ENCODE measurements around the gene DPY19L1. TPM values are rescaled to one million over a fixed set of nuclear protein-coding genes. Genes with fewer than 3 reads are reported as not detected.
"Not testable (repeated sequence)": the region's sequence is repeated elsewhere in the genome, so short reads cannot be mapped to it uniquely, and the experiment has no call there.

The DPY19L1 gene
- total RNA-seq, 1 experiment from 2014 or later: 71.7 TPM

DNA sequence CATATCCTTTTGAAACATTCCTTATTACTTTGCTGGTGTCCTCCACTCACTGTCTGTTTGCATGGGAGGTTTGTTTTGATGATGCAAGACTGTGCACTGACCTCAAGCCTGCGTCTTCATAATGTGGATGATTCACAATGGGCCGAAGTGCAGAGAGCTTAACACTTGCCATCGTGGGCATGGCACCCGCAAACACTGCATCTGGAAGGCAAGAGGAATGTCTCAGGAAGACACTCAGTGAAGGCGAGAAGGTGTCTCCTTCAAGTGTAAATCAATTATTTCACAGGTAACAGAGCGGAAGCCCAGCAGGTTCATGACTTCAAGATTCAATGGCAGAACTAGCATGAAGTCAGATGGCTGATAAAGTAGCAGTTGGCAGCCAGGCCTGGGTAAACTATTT lies 98.1 kb downstream of the DPY19L1 start:
- ChIA-PET POLR2A (no interaction called here), CTCF (no interaction called here)
- ATAC-seq: no peak

DNA sequence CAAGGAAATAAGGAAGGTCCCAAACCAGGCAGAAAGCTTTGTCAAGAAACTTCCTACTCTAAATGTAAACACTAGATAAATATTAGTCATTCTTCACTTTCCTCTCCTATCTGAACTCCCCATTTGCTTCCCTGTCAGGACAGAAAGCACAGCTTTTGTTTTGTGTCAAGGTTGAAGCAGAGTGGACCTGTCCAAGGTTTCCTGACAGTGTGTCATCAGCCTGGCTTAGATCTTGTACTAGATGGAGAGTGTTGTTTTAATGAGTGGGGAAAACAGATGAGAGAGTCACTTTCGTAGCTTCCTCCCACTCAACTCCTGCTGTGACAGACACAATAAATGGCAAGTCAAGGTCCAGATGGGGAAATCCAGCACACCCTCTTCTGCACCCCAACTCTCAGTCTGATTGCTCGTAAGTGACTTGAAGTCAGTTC lies 101.5 kb downstream of the DPY19L1 start:
- H3K36me3 ChIP-seq (ENCODE audit: control insufficient read depth in 1 of 2, insufficient read depth in 2 of 2, low read length in 2 of 2); H3K79me2 ChIP-seq (ENCODE audit: insufficient read depth, low read length); H2AFZ ChIP-seq (ENCODE audit: low read depth, low read length, poor library complexity, severe bottlenecking); CTCF ChIA-PET; H3K4me2 ChIP-seq (ENCODE audit: low read length); H4K20me1 ChIP-seq (ENCODE audit: insufficient read depth); intact Hi-C loops (cut with micrococcal nuclease); H3K27me3 ChIP-seq (ENCODE audit: insufficient read depth, low read length); H3K9ac ChIP-seq (ENCODE audit: low read length); H3K4me3 ChIP-seq (replicated peaks in 1 of 2; ENCODE audit: low read depth in 1 of 2, low read length in 2 of 2); DNase-seq (ENCODE audit: low read depth, low spot score); POLR2A ChIA-PET; H3K9me3 ChIP-seq (ENCODE audit: control insufficient read depth in 1 of 2, insufficient read depth in 1 of 2, low read depth in 1 of 2, low read length in 2 of 2); H3K27ac ChIP-seq (ENCODE audit: low read depth, low read length); RAD21 ChIA-PET (ENCODE audit: low non-redundant PET in 1 of 2, low total read pairs in 2 of 2, uncharacterized antibody in 2 of 2, unreplicated experiment in 2 of 2); ATAC-seq; H3K4me1 ChIP-seq (ENCODE audit: control insufficient read depth in 1 of 2, insufficient read depth in 2 of 2, low read length in 2 of 2); BruUV-seq (replicated peaks); H3K9me2 ChIP-seq (ENCODE audit: insufficient read depth): not testable (repeated sequence)

More for the DNA sequence above, 98.1 kb downstream of the DPY19L1 start:
- H3K27me3 ChIP-seq (ENCODE audit: insufficient read depth, low read length): no peaks in the 10 kb centered on the region
- no peak overlapping the region for H3K27ac ChIP-seq (ENCODE audit: low read depth, low read length)
- no peak overlapping the region for H3K9ac ChIP-seq (ENCODE audit: low read length)
- no peaks in the 10 kb centered on the region for H3K9me2 ChIP-seq (ENCODE audit: insufficient read depth)
- no peaks in the 10 kb centered on the region for H3K79me2 ChIP-seq (ENCODE audit: insufficient read depth, low read length)
- no peak for DNase-seq (ENCODE audit: low read depth, low spot score)
- intact Hi-C loops (cut with micrococcal nuclease): no loop called here
- H3K4me1 ChIP-seq (ENCODE audit: control insufficient read depth in 1 of 2, insufficient read depth in 2 of 2, low read length in 2 of 2): no peaks in the 10 kb centered on the region
- no peak overlapping the region for H3K4me2 ChIP-seq (ENCODE audit: low read length)
- no peaks in the 10 kb centered on the region for H4K20me1 ChIP-seq (ENCODE audit: insufficient read depth)
- TF ChIP-seq TCF7L2 (IDR thresholded peaks at IDR 0.05; ENCODE audit: borderline replicate concordance, extremely low read depth, insufficient read depth, insufficient read length) (no peak), FOSL1 (IDR thresholded peaks at IDR 0.05; ENCODE audit: low read depth) (no peak), POLR2A (IDR thresholded peaks at IDR 0.05; ENCODE audit: borderline replicate concordance, extremely low read depth, insufficient read depth, insufficient read length) (no peak), SP1 (IDR thresholded peaks at IDR 0.05; ENCODE audit: low read depth) (no peak), EZH2phosphoT487 (IDR thresholded peaks at IDR 0.05; ENCODE audit: borderline replicate concordance) (no peak), SIN3A (IDR thresholded peaks at IDR 0.05; ENCODE audit: low read depth) (no peak), POLR2AphosphoS5 (IDR thresholded peaks at IDR 0.05; ENCODE audit: low read depth, low read length) (no peak), CBX3 (IDR thresholded peaks at IDR 0.05; ENCODE audit: low read depth) (no peak), ELF1 (IDR thresholded peaks at IDR 0.05; ENCODE audit: borderline replicate concordance, low read depth) (no peak), ZFX (IDR thresholded peaks at IDR 0.05) (no peak), ZNF274 (IDR thresholded peaks at IDR 0.05; ENCODE audit: low read depth, low read length) (no peak), JUND (IDR thresholded peaks at IDR 0.05) (no peak), SRF (IDR thresholded peaks at IDR 0.05; ENCODE audit: low read depth) (no peak), EGR1 (IDR thresholded peaks at IDR 0.05; ENCODE audit: low read depth) (no peak)
- TF ChIP-seq, protein P1, sequence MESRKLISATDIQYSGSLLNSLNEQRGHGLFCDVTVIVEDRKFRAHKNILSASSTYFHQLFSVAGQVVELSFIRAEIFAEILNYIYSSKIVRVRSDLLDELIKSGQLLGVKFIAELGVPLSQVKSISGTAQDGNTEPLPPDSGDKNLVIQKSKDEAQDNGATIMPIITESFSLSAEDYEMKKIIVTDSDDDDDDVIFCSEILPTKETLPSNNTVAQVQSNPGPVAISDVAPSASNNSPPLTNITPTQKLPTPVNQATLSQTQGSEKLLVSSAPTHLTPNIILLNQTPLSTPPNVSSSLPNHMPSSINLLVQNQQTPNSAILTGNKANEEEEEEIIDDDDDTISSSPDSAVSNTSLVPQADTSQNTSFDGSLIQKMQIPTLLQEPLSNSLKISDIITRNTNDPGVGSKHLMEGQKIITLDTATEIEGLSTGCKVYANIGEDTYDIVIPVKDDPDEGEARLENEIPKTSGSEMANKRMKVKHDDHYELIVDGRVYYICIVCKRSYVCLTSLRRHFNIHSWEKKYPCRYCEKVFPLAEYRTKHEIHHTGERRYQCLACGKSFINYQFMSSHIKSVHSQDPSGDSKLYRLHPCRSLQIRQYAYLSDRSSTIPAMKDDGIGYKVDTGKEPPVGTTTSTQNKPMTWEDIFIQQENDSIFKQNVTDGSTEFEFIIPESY (IDR thresholded peaks at IDR 0.05; ENCODE audit: extremely low read depth, insufficient replicate concordance, low read length): no peak
- TF ChIP-seq, protein P2, sequence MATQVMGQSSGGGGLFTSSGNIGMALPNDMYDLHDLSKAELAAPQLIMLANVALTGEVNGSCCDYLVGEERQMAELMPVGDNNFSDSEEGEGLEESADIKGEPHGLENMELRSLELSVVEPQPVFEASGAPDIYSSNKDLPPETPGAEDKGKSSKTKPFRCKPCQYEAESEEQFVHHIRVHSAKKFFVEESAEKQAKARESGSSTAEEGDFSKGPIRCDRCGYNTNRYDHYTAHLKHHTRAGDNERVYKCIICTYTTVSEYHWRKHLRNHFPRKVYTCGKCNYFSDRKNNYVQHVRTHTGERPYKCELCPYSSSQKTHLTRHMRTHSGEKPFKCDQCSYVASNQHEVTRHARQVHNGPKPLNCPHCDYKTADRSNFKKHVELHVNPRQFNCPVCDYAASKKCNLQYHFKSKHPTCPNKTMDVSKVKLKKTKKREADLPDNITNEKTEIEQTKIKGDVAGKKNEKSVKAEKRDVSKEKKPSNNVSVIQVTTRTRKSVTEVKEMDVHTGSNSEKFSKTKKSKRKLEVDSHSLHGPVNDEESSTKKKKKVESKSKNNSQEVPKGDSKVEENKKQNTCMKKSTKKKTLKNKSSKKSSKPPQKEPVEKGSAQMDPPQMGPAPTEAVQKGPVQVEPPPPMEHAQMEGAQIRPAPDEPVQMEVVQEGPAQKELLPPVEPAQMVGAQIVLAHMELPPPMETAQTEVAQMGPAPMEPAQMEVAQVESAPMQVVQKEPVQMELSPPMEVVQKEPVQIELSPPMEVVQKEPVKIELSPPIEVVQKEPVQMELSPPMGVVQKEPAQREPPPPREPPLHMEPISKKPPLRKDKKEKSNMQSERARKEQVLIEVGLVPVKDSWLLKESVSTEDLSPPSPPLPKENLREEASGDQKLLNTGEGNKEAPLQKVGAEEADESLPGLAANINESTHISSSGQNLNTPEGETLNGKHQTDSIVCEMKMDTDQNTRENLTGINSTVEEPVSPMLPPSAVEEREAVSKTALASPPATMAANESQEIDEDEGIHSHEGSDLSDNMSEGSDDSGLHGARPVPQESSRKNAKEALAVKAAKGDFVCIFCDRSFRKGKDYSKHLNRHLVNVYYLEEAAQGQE (IDR thresholded peaks at IDR 0.05; ENCODE audit: low read depth): no peak
- RAD21 ChIA-PET (ENCODE audit: low non-redundant PET in 1 of 2, low total read pairs in 2 of 2, uncharacterized antibody in 2 of 2, unreplicated experiment in 2 of 2): no interaction called here
- no peak overlapping the region for H3K4me3 ChIP-seq (replicated peaks in 1 of 2; ENCODE audit: low read depth in 1 of 2, low read length in 2 of 2)
- peaks cover 0 to 2% of the 10 kb centered on the region in 2 experiments; a peak in 2 of 4 replicates for H3K36me3 ChIP-seq (ENCODE audit: control insufficient read depth in 1 of 2, insufficient read depth in 2 of 2, low read length in 2 of 2)
- H3K9me3 ChIP-seq (ENCODE audit: control insufficient read depth in 1 of 2, insufficient read depth in 1 of 2, low read depth in 1 of 2, low read length in 2 of 2): no peaks in the 10 kb centered on the region
- no TSS peak for BruUV-seq (replicated peaks)
- no peak overlapping the region for H2AFZ ChIP-seq (ENCODE audit: low read depth, low read length, poor library complexity, severe bottlenecking)

Measured in HCT116 (cell line).